Mesenchymal stem cell (in vitro differentiated cells and primary cell): ENCODE measurements around the gene TARS1. TPM values are rescaled to one million over a fixed set of nuclear protein-coding genes. Genes with fewer than 3 reads are reported as not detected.
A peak's percentile ranks its signal among the peaks of the same experiment; 100 is the strongest.

Experiments
- DNase-seq: peaks from one replicate; pipeline ENCODE4 v3.0.0-alpha.2; 2013
- H2AFZ ChIP-seq: one replicate; pipeline ENCODE4 v1.6.1; 2013; ENCODE audit warnings: low read depth, mild to moderate bottlenecking, control low read depth, inconsistent platforms, low read length, moderate library complexity
- H2AK5ac ChIP-seq: 2 replicates; pipeline ENCODE4 v1.6.1; 2013; ENCODE audit warnings: low read length, moderate library complexity, mild to moderate bottlenecking, inconsistent platforms; ENCODE audit not compliant: severe bottlenecking
- H2BK120ac ChIP-seq: one replicate; pipeline ENCODE4 v1.6.1; 2013; ENCODE audit warnings: low read depth, mild to moderate bottlenecking, inconsistent platforms, low read length, moderate library complexity
- H2BK12ac ChIP-seq, 2 experiments: one replicate each; pipeline ENCODE4 v1.6.1; 2013; ENCODE audit warnings: inconsistent platforms in 2 of 2, low read length in 2 of 2, mild to moderate bottlenecking in 2 of 2, moderate library complexity in 2 of 2, control low read depth in 1 of 2
- H2BK15ac ChIP-seq: one replicate; pipeline ENCODE4 v1.6.1; 2013; ENCODE audit warnings: mild to moderate bottlenecking, low read depth, inconsistent platforms; ENCODE audit not compliant: poor library complexity, severe bottlenecking
- H2BK5ac ChIP-seq: 2 replicates; pipeline ENCODE4 v1.6.1; 2013; ENCODE audit warnings: low read depth, mild to moderate bottlenecking, low read length, control low read depth, inconsistent platforms; ENCODE audit not compliant: poor library complexity, severe bottlenecking
- H3K14ac ChIP-seq, 2 experiments: one replicate each; pipeline ENCODE4 v1.6.1; 2013; ENCODE audit warnings: inconsistent platforms in 2 of 2, low read length in 2 of 2, control low read depth in 1 of 2, mild to moderate bottlenecking in 1 of 2, moderate library complexity in 1 of 2
- H3K18ac ChIP-seq, 2 experiments: one replicate each; pipeline ENCODE4 v1.6.1; 2013; ENCODE audit warnings: inconsistent platforms in 2 of 2, low read length in 2 of 2, control low read depth in 1 of 2, low read depth in 1 of 2, mild to moderate bottlenecking in 1 of 2
- H3K23ac ChIP-seq, 2 experiments: one replicate each; pipeline ENCODE4 v1.6.1; 2013; ENCODE audit warnings: inconsistent platforms in 2 of 2, low read length in 2 of 2, mild to moderate bottlenecking in 2 of 2, moderate library complexity in 2 of 2, control low read depth in 1 of 2
- H3K27ac ChIP-seq: 2 replicates; pipeline ENCODE4 v1.5.1; 2013; ENCODE audit warnings: mild to moderate bottlenecking, moderate library complexity, low read length, control low read depth, inconsistent platforms; ENCODE audit not compliant: poor library complexity, severe bottlenecking
- H3K27me3 ChIP-seq, 2 experiments: 2 replicates each; pipeline versions ENCODE4 v1.6.1 to v1.7.0; 2013; ENCODE audit warnings: low read length in 2 of 2, mild to moderate bottlenecking in 2 of 2, moderate library complexity in 2 of 2, control low read depth in 1 of 2, inconsistent platforms in 1 of 2; ENCODE audit not compliant: control insufficient read depth in 1 of 2, insufficient read depth in 1 of 2
- H3K36me3 ChIP-seq, 2 experiments: 2 replicates each; pipeline versions ENCODE4 v1.6.1 to v1.7.0; 2013; ENCODE audit warnings: low read length in 2 of 2, control low read depth in 1 of 2, inconsistent platforms in 1 of 2, low read depth in 1 of 2, mild to moderate bottlenecking in 1 of 2; ENCODE audit not compliant: insufficient read depth in 2 of 2, control insufficient read depth in 1 of 2
- H3K4ac ChIP-seq, 2 experiments: one replicate each; pipeline ENCODE4 v1.6.1; 2013; ENCODE audit warnings: inconsistent platforms in 2 of 2, low read length in 2 of 2, mild to moderate bottlenecking in 2 of 2, moderate library complexity in 2 of 2, control low read depth in 1 of 2, low read depth in 1 of 2
- H3K4me1 ChIP-seq: 2 replicates; pipeline ENCODE4 v1.6.1; 2013; ENCODE audit warnings: low read depth, low read length, control low read depth; ENCODE audit not compliant: control insufficient read depth, insufficient read depth
- H3K4me2 ChIP-seq: 2 replicates; pipeline ENCODE4 v1.6.1; 2013; ENCODE audit warnings: low read length, mild to moderate bottlenecking, inconsistent platforms; ENCODE audit not compliant: poor library complexity, severe bottlenecking
- H3K4me3 ChIP-seq, 2 experiments: 2 replicates each; pipeline versions ENCODE4 v1.5.1 to v1.7.0; 2013; ENCODE audit warnings: low read length in 2 of 2, mild to moderate bottlenecking in 2 of 2, control low read depth in 1 of 2, low read depth in 1 of 2; ENCODE audit not compliant: insufficient read depth in 1 of 2
- H3K79me1 ChIP-seq: replicated peaks from 2 replicates; pipeline ENCODE4 v1.6.1; 2013; ENCODE audit warnings: mild to moderate bottlenecking, control low read depth, low read length, inconsistent platforms; ENCODE audit not compliant: poor library complexity, severe bottlenecking
- H3K9ac ChIP-seq: 2 replicates; pipeline ENCODE4 v1.7.0; 2013; ENCODE audit warnings: mild to moderate bottlenecking, low read length, moderate library complexity
- H3K9me3 ChIP-seq: 2 replicates; pipeline ENCODE4 v1.7.0; 2013; ENCODE audit warnings: mild to moderate bottlenecking, low read length; ENCODE audit not compliant: control insufficient read depth
- H4K8ac ChIP-seq: one replicate; pipeline ENCODE4 v1.6.1; 2013; ENCODE audit warnings: inconsistent platforms, mild to moderate bottlenecking, low read length, moderate library complexity
- H4K91ac ChIP-seq: one replicate; pipeline ENCODE4 v1.6.1; 2013; ENCODE audit warnings: mild to moderate bottlenecking, low read length, inconsistent platforms
- WGBS: methylation state at CpG from one replicate; pipeline ENCODE4 v1.1.7; 2013; ENCODE audit warnings: mixed read lengths; 5-methylcytosine and 5-hydroxymethylcytosine counted together
- polyA plus RNA-seq, 2 experiments: library from polyadenylated mRNA; stranded (reverse); fragments of 200-250 nt; gene quantifications; one replicate each; pipeline ENCODE4 v1.2.3, GENCODE V29; 2013

Gene TARS1
- 298 TPM for polyA plus RNA-seq (2013, experiment 1 of 2)
- polyA plus RNA-seq (2013, experiment 2 of 2) = 310 TPM

DNA sequence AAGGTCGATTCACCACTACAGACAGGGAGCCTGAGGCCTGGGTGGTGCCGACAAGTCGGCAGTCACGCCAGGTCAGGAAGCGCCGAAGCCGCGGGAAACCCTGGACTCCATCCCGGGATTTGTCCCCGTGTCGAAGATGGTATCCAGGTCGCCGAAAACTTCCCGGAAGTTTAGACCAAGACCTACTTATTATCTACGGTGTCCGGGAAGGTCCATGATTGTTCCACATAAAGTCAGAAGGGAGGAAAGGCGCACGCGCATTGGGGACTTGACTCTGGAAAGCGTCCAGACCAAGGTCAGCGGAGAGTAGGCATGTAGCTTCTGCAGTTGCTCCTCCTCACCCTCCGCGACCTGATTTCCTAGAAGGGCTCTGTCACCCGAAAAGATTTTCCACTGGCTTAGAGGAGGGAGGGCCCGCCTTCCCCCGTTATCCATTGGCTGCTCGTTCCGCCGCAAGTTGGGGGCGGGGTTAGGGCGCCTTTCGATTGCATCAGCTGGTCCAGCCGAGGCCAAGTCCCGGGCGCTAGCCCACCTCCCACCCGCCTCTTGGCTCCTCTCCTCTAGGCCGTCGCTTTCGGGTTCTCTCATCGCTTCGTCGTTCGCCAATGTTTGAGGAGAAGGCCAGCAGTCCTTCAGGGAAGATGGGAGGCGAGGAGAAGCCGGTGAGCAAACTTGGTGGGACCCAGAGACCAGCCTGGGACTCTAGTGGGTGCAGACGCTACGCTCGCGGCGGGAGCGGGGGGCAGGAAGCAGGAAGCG lies at the start of gene TARS1:
Gene TARS1, plus strand, starts transcription at position 484 of the 759 bp plus-strand sequence. Its CDS starts 122 bp downstream, at position 606.
- H2BK15ac ChIP-seq = peak within 1 kb of the TSS; percentile 97
- H3K79me1 ChIP-seq = peaks cover 4% of the 10 kb centered on the region
- H3K14ac ChIP-seq = peak within 1 kb of the TSS in 1 of 2 experiments; percentile 73
- H2BK120ac ChIP-seq = peak within 1 kb of the TSS; percentile 54
- H3K27ac ChIP-seq = peak within 1 kb of the TSS; percentile 96
- peak within 1 kb of the TSS; percentile 71 for H2BK5ac ChIP-seq
- H4K8ac ChIP-seq = peak within 1 kb of the TSS; percentile 89
- H3K23ac ChIP-seq = peak within 1 kb of the TSS in 1 of 2 experiments; percentile 80
- H3K18ac ChIP-seq = peak within 1 kb of the TSS; percentile 80 to 95
- H3K4ac ChIP-seq = peak within 1 kb of the TSS; percentile 82 to 92
- H3K9ac ChIP-seq = peak within 1 kb of the TSS; percentile 95
- under 1% methylated on average over 50 of the region's 52 CpGs for WGBS
- H3K27me3 ChIP-seq = no peaks in the 10 kb centered on the region
- H3K9me3 ChIP-seq = no peaks in the 10 kb centered on the region
- peak within 1 kb of the TSS; percentile 18 to 86 for H2BK12ac ChIP-seq
- H2AK5ac ChIP-seq = peak within 1 kb of the TSS; percentile 80
- peaks cover 0 to 21% of the 10 kb centered on the region in 2 experiments for H3K36me3 ChIP-seq
- H3K4me1 ChIP-seq = no peaks in the 10 kb centered on the region
- DNase-seq = peak; percentile 100
- H3K4me2 ChIP-seq = peak within 1 kb of the TSS; percentile 93
- peak within 1 kb of the TSS; percentile 94 for H4K91ac ChIP-seq
- peak within 1 kb of the TSS; percentile 81 for H2AFZ ChIP-seq
- H3K4me3 ChIP-seq = peak within 1 kb of the TSS; percentile 87 to 90

DNA sequence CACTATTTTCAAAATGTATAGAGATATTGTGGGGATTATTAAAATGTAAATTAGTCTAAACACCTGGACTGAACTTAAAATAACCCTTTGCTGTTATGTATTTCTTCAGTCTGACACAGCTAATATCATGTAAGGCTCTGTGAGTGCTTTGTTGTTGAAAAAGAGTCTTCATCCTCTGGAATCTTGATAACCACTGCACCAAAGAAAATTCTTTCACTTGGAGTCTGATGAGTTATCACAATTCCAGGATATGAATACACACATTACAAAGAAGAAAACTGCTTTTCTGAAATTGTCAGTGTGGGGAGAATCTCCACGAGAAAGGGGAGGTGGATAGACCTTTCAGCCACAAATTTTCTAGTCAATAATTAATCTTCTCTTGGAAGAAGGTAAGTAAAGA lies 42.3 kb upstream of the TARS1 start:
- Histone ChIP-seq H3K4ac (no peak overlapping the region), H2BK15ac (no peak overlapping the region), H3K18ac (no peak overlapping the region), H4K91ac (no peak overlapping the region), H4K8ac (no peak overlapping the region), H3K14ac (no peak overlapping the region), H3K79me1 (no peaks in the 10 kb centered on the region), H3K4me3 (no peak overlapping the region), H3K27ac (no peak overlapping the region), H2AK5ac (no peak overlapping the region), H3K36me3 (no peaks in the 10 kb centered on the region), H2BK12ac (no peak overlapping the region), H3K23ac (no peak overlapping the region), H3K9ac (no peak overlapping the region), H2BK120ac (no peak overlapping the region), H3K4me2 (no peak overlapping the region), H2AFZ (no peak overlapping the region), H3K9me3 (no peaks in the 10 kb centered on the region), H3K4me1 (no peaks in the 10 kb centered on the region), H2BK5ac (no peak overlapping the region), H3K27me3 (no peaks in the 10 kb centered on the region)
- no peak for DNase-seq
- WGBS = no CpG with 5 or more reads among the region's 1 CpG

DNA sequence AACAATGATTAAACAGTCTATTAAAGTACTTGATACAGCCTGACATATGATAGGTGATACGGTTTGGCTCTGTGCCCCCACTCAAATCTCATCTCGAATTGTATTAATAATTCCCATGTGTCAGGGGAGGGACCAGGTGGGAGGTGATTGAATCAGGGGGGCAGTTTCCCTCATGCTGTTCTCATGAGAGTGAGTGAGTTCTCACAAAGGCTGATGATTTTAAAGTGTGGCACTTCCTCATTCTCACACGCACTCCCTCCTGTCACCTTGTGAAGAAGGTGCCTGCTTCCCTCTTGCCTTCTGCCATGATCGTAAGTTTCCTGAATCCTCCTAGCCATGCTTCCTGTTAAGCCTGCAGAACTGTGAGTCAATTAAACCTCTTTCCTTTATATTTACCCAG lies 40.1 kb upstream of the TARS1 start:
- Histone ChIP-seq H3K4me1 (no peaks in the 10 kb centered on the region), H3K9me3 (no peaks in the 10 kb centered on the region), H2BK5ac (no peak overlapping the region), H2BK12ac (peak overlapping the region in 1 of 2 experiments; percentile 42), H3K18ac (no peak overlapping the region), H3K4me3 (no peak overlapping the region), H3K14ac (no peak overlapping the region), H2BK15ac (no peak overlapping the region), H3K27ac (no peak overlapping the region), H2BK120ac (no peak overlapping the region), H3K27me3 (no peaks in the 10 kb centered on the region), H2AK5ac (no peak overlapping the region), H4K8ac (no peak overlapping the region), H3K23ac (no peak overlapping the region), H3K79me1 (no peaks in the 10 kb centered on the region), H3K9ac (no peak overlapping the region), H2AFZ (no peak overlapping the region), H3K4ac (no peak overlapping the region), H4K91ac (no peak overlapping the region), H3K4me2 (no peak overlapping the region), H3K36me3 (no peaks in the 10 kb centered on the region)
- 96% methylated on average over 2 of the region's 4 CpGs for WGBS
- no peak for DNase-seq

GRCh38 chr5:33401482-33402390 lies 39.0 kb upstream of the TARS1 start:
- Histone ChIP-seq H4K91ac (no peak overlapping the region), H3K18ac (no peak overlapping the region), H2AFZ (no peak overlapping the region), H2BK12ac (no peak overlapping the region), H3K27me3 (no peaks in the 10 kb centered on the region), H3K4me2 (no peak overlapping the region), H3K9me3 (no peaks in the 10 kb centered on the region), H2BK15ac (no peak overlapping the region), H3K36me3 (no peaks in the 10 kb centered on the region), H3K14ac (no peak overlapping the region), H3K4me1 (no peaks in the 10 kb centered on the region), H2BK5ac (no peak overlapping the region), H3K4me3 (no peak overlapping the region), H2BK120ac (no peak overlapping the region), H3K23ac (no peak overlapping the region), H3K9ac (no peak overlapping the region), H3K4ac (no peak overlapping the region), H3K79me1 (no peaks in the 10 kb centered on the region), H4K8ac (no peak overlapping the region), H2AK5ac (no peak overlapping the region), H3K27ac (no peak overlapping the region)
- DNase-seq = peak; percentile 25
- WGBS = 54% methylated on average over 3 of the region's 5 CpGs
